ELR (cell line): Measurements from ENCODE around the gene NPIPB5.
"Not testable (repeated sequence)": the region's sequence is repeated elsewhere in the genome, so short reads cannot be mapped to it uniquely, and the experiment has no call there.

Source experiments
- DNase-seq: peaks from one replicate; pipeline ENCODE4 v3.0.0-alpha.2; 2015; ENCODE audit warnings: low read depth

Gene NPIPB5

GRCh38 chr16:22510591-22510990 lies at the start of gene NPIPB5:
NPIPB5 (plus strand) TSS chr16:22510891; CDS start chr16:22513802, 2,911 bp downstream.
- DNase-seq: not testable (repeated sequence)

GRCh38 chr16:22468846-22469245 lies 41.8 kb upstream of the NPIPB5 start:
- not testable (repeated sequence) for DNase-seq

GRCh38 chr16:22537996-22538395 lies 27.3 kb downstream of the NPIPB5 start:
- DNase-seq: not testable (repeated sequence)

GRCh38 chr16:22544809-22545208 lies 34.1 kb downstream of the NPIPB5 start:
- not testable (repeated sequence) for DNase-seq

GRCh38 chr16:22546630-22547029 lies 35.9 kb downstream of the NPIPB5 start:
- not testable (repeated sequence) for DNase-seq

GRCh38 chr16:22547170-22547765 lies 36.6 kb downstream of the NPIPB5 start:
- DNase-seq: not testable (repeated sequence)

GRCh38 chr16:22549853-22550252 lies 39.2 kb downstream of the NPIPB5 start:
- not testable (repeated sequence) for DNase-seq

GRCh38 chr16:22551143-22551542 lies 40.5 kb downstream of the NPIPB5 start:
- DNase-seq: not testable (repeated sequence)

- not testable (repeated sequence) for DNase-seq
Observed at GRCh38 chr16:22551651-22552050, 41.0 kb downstream of the NPIPB5 start.

GRCh38 chr16:22556759-22557158 lies 46.1 kb downstream of the NPIPB5 start:
- not testable (repeated sequence) for DNase-seq
